ENCODE results near the gene LMBRD1.

- TF ChIP-seq CTCF (IDR thresholded peaks at IDR 0.05), result no peak
- no peak for TF ChIP-seq POLR2AphosphoS5 (IDR thresholded peaks at IDR 0.05)
- TF ChIP-seq EP300 (IDR thresholded peaks at IDR 0.05), result no peak
- TF ChIP-seq POLR2A (IDR thresholded peaks at IDR 0.05), result no peak
Measured at GRCh38 chr6:69696273-69696672, 100.5 kb downstream of the LMBRD1 start.
